NCI-H1417 treated with DMSO at 0.1 percent for 48 hours (cell line): ENCODE data around the gene ADAMTS13.
"Not testable (repeated sequence)": the region's sequence is repeated elsewhere in the genome, so short reads cannot be mapped to it uniquely, and the experiment has no call there.

ENCODE experiments used
- DNase-seq: peaks from one replicate; lab custom pipeline; 2025; lab: John Stamatoyannopoulos, UW

Gene ADAMTS13

DNA sequence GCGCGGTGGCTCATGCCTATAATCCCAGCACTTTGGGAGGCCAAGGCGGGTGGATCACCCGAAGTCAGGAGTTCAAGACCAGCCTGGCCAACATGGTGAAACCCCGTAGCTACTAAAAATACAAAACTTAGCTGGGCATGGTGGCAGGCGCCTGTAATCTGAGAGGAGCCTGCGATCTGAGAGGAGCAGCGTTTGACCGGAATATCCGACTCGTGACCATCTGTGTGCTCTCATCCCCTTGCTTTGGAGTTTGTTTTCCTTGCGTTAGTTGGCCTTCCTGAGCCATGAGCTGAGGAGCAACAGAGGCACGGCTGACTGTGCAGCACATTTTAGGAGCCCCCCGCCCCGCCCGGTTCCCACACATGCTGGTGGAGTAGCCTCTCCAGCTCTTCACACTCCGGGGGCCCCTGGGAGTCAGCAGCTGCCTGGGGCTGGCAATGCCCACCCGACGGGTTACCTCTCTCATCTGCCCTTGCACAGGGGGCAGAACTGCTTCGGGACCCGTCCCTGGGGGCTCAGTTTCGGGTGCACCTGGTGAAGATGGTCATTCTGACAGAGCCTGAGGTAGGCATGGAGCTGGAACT, 3.0 kb downstream of the ADAMTS13 start:
- DNase-seq, result no peak

DNA sequence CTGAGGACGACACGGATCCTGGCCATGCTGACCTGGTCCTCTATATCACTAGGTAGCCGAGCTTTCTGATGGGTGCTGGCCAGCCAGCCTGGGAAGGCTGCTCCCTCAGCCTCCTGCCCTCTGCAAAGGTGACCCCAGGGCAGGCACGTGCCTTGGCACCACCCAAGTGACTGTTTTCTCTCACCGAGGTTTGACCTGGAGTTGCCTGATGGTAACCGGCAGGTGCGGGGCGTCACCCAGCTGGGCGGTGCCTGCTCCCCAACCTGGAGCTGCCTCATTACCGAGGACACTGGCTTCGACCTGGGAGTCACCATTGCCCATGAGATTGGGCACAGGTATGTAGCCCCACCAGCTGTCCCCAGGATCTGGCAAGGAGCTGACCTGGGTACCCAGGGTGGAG, 3.8 kb downstream of the ADAMTS13 start:
- no peak for DNase-seq

DNA sequence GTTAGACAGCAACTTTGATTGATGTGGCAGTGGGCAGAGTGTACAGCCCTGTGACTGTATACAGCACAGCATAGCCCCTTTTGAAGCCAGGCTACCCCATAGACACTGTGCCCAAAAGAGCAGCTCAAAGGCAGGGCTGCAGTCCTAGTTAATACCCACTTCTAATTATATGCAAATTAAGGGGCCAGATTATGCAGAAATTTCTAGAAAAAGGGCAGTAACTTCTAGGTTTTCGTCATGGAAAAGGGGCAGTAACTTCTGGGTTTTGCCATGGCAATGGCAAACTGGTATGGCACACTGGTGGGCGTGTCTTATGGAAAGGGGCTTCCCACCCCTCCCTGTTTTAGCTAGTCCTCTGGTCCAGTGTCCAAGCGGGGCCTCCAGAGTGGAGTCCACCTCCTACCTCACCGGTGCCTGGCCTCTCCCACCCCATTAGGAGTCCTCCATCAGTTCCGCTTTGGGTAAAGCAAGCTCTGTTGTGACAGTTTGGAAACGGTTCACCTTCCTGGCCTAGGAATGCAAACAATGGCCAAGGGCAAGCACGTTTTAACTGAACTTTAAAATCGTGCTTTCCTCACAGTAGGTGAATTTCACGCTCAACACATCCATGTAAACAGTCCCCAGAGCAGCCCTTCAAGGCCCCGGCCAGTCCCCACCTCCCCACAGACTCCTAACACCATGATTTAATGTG, 5.6 kb downstream of the ADAMTS13 start:
- no peak for DNase-seq

DNA sequence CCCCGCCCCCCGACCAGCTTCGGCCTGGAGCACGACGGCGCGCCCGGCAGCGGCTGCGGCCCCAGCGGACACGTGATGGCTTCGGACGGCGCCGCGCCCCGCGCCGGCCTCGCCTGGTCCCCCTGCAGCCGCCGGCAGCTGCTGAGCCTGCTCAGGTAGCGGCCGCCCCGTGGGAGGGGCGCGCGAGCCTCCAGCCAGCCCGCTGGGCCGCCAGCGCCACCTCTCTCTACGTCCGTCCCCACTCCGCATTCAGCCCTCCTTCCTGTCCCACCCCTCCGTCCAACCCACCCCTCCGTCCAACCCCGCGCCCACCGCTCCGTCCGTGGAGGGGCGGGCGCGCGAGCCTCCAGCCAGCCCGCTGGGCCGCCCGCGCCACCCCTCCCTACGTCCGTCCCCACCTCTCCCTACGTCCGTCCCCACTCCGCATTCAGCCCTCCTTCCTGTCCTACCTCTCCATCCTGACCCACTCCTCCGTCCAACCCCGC, 6.5 kb downstream of the ADAMTS13 start:
- DNase-seq, result no peak

DNA sequence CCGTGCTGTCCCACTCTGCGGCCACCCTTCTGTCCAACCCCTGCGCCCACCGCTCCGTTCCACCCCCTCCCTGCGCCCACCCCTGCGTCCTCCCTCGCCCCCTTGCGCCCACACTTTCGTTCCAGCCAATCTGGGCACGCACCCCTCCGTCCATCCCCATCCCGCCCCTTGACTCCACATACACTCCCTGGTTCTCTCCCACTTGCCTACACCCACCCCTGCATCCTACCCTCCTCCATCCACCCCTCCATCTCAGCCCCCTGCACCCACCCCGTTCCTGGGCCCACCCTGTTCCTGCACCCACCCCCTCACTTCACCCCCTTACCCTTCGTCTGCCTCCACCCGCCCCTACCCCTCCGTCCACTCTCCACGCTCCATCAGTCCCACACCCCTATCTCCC, 7.0 kb downstream of the ADAMTS13 start:
- no peak for DNase-seq

DNA sequence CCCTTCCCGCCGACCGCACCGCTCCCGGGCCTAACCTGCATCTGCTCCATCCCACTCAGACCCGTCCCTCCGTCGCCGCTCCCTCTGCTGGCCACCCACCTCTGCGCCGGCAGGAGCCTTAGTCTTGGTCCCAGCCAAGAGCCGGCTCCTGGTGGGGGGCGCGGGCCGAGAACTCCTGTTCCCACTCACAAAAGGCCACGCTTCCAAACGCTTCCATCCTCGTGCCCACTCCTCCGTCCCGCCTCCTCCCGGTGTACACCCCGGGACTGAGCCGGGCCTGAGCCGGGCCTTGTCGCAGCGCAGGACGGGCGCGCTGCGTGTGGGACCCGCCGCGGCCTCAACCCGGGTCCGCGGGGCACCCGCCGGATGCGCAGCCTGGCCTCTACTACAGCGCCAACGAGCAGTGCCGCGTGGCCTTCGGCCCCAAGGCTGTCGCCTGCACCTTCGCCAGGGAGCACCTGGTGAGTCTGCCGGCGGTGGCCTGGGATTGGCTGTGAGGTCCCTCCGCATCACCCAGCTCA, 7.5 kb downstream of the ADAMTS13 start:
- DNase-seq, result no peak

DNA sequence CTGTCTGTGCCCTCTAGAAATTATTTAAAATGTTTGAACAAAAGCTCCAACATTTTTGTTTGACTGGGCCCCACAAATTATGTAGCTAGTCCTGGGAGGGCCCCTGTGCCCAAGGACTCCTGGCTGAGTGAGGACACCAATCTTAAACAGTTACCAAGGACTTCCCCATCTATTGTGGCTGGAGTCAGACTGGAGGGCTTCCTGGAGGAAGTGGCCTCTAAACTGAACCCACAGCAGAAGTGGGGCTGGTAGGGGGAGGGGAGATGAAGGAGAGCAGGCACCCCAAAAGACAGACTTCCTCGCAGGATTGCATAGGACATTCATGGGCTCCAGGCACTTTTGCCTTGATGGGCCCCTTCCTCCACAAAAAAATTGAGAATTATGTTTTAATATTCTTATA, 8.1 kb downstream of the ADAMTS13 start:
- no peak for DNase-seq

DNA sequence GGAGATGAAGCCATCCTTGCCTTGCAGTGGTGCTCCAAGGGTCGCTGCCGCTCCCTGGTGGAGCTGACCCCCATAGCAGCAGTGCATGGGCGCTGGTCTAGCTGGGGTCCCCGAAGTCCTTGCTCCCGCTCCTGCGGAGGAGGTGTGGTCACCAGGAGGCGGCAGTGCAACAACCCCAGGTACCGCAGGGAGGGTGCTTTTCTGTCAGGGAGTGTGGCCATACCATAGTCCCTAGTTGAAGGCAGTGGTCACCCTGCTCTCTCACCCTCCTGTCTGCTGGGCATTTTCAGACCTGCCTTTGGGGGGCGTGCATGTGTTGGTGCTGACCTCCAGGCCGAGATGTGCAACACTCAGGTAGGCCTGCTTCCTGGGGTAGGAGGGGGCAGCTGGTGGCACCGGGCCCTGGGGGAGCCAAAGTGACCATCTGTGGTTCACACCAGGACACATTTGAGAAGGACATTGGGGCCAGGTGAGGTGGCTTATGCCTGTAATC, 11.2 kb downstream of the ADAMTS13 start:
- no peak for DNase-seq

DNA sequence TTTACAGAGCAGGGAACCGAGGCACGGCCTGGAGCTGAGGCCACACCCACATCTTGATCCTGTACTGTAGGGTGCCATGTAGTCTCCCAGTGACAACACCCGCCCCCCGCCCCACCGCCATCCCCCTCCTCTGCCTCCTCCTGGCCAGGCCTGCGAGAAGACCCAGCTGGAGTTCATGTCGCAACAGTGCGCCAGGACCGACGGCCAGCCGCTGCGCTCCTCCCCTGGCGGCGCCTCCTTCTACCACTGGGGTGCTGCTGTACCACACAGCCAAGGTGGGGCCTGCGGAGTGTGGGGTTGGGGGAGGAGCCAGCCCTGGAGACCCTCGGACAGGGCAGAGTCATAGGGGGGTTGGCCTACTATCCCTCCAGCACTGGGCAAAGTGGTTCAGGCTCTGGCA, 14.5 kb downstream of the ADAMTS13 start:
- DNase-seq, result no peak

DNA sequence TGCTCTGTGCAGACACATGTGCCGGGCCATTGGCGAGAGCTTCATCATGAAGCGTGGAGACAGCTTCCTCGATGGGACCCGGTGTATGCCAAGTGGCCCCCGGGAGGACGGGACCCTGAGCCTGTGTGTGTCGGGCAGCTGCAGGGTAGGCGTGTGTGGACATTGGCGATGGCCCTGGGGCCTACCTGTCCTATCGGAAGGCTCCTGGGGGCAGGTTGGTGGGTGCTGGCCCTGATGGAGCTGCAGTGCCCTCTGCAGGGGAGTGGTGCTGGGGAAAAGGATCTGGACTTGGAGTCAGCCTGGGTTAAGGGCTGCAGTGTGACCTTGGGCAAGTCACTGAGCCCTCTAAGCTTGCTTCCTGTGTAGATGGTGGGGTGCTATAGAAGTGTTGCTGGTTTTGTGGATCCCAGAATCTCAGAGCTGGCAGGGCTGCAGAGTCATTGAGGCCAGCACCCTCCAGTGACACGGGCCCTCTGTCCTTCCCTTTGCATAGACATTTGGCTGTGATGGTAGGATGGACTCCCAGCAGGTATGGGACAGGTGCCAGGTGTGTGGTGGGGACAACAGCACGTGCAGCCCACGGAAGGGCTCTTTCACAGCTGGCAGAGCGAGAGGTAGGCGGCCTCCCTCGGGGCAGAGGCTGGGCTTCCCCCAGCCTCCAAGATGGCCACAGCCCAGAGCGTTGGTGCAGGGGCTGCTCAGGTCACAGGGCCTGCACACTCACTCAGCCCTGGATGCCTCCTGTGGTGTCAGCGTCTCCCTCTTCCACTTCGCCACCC, 15.8 kb downstream of the ADAMTS13 start:
- no peak for DNase-seq

DNA sequence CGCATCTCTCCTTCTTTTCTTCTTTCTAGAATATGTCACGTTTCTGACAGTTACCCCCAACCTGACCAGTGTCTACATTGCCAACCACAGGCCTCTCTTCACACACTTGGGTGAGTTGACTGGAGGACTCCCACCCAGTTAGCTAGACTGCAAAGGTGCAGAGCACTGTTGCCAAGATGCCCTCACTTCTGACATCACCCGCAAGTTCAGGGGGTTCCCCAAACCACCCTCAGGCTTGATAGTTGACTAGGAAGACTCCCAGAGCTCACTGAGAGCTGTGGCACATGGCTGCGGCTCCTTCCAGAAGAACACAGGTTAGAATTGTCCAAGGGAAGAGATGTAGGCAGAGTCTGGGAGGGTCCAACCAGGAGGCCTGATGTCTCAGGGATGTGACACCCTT, 17.2 kb downstream of the ADAMTS13 start:
- DNase-seq, result no peak

DNA sequence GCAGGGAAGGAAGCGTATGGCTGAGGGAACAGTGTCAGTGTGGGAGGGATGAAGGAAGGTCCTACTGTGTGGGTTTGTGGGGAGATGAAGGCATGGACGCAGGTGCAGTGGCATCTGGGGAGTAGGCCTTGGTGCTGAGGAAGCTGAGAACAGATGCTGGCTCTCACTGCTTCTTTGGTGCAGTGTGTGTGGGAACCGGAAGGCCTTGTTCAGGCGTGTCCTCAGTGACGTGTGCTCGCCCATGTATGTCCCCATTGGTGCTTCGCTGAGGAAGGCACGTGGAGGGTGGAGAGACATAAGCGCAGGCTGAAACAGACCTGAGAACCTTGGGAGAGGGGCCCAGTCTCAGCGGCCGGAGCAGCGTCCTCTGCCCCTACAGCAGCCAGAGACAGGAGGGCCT, 18.7 kb downstream of the ADAMTS13 start:
- DNase-seq, result no peak

DNA sequence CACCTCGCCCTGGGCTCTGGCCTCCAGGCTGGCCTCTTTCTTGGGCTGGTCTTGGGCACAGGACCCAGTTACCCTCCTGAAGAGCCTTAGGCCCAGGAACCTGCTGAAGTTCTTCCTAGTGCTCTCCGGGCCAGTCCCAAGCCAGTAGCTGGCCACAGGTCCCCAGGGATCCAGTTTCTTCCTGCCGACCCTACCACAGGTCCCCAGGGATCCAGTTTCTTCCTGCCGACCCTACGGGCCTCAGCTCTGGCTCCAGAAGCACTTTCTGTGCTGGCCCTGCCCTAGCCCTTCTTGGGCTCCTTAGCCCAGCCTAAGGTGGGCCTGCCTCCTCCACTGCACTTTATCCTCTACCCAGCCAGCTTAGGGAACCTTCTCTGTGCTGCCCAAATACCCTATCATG, 19.4 kb downstream of the ADAMTS13 start:
- no peak for DNase-seq

DNA sequence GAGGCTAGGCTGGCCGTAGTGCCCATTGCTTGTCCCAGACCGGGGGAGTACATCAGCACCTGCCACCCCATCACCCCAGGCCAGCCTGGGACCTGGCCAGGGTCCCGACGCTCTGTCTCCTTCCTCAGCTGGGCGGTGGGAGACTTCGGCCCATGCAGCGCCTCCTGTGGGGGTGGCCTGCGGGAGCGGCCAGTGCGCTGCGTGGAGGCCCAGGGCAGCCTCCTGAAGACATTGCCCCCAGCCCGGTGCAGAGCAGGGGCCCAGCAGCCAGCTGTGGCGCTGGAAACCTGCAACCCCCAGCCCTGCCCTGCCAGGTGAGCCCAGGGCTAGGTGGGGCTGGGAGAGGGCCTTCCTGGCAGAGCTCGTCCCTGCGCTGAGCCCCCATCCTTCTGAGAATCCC, 21.1 kb downstream of the ADAMTS13 start:
- DNase-seq, result no peak

DNA sequence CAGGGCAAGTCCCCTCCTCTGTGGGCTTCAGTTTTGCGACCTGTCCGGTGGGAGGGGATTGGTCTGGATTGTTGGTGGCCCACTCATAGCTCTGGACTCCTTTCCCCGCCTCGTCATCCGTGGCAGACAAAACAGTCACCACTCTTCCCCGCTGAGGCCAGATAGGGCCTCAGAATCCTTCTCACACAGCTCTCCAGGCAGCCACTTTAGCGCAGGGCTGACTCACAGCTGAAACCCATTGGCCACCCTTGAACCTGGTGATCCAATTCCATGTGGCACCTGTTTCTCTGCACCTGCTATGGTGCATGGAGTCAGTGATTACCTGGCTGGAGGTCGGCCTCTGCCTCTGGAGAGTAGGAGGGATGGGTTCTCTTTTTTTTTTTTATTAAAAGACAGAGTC, 21.8 kb downstream of the ADAMTS13 start:
- no peak for DNase-seq

DNA sequence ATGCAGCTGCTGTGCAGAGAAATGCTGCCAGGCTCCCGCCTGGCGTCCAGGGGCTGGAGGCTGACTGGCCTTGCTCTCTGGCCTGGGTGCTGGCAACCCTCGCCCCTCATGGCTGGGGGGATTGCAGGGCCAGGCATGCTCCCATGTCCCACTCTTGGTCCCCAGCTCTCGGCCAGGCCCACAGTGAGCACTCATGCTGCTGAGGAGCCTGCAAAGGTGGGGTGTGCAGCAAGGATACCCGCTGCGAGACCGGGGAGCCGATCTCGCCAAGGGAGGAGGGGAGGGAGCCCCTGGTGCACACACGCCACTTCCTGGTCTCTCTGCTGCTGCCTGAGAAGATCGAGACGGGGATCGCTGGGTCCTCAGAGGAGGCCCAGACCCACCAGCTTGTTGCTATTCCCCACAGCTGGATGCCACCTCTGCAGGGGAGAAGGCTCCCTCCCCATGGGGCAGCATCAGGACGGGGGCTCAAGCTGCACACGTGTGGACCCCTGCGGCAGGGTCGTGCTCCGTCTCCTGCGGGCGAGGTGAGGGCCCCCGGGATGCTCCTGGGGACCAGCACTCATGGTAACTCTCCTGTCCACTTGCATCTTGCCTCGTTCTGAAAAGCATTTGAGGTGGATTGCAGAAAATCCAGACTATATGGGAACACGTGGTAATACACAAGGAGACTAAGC, 23.3 kb downstream of the ADAMTS13 start:
- DNase-seq, result no peak

DNA sequence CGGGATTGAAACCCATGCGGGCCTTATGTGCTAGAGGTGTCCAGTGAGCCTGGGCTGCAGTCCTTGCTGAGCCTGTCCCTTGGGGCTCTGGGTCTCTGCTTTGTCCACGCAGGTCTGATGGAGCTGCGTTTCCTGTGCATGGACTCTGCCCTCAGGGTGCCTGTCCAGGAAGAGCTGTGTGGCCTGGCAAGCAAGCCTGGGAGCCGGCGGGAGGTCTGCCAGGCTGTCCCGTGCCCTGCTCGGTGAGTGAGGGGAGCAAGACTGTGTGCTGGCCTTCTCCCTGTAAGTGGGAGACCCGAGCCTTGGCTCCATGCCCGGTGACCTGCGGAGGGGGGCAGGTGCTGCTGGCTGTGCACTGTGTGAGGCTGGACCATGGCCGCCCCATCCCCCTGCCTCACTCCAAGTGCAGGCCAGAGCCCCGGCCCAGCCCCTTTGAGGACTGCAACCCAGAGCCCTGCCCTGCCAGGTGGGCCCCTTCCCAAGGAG, 26.4 kb downstream of the ADAMTS13 start:
- DNase-seq, result no peak

DNA sequence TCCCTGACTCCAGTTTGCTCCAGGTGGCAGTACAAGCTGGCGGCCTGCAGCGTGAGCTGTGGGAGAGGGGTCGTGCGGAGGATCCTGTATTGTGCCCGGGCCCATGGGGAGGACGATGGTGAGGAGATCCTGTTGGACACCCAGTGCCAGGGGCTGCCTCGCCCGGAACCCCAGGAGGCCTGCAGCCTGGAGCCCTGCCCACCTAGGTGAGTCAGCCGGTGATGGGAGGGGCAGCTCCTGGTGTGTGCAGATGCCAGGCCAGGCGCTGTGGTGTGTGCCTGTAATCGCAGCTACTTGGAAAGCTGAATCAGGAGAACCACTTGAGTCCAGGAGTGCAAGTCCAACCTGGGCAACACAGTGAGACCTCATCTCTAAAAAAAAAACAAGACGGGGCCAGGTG, 27.6 kb downstream of the ADAMTS13 start:
- DNase-seq, result no peak

DNA sequence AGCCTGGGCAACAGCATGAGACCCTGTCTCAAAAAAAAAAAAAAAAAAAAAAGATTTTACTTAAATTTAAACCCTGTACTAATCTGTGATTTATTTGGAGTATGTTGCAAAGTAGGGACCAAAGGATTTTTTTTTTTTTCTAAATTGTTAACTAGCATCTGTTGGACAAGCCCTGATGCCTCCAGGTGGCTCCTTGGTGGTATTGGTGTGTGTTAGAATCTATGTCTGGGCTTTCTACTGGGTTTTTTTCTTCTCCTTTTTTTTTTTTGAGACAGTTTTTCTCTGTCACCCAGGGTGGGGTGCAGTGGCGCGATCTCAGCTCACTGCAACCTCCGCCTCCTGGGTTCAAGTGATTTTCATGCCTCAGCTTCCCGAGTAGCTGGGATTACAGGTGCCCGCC, 29.7 kb downstream of the ADAMTS13 start:
- DNase-seq, result not testable (repeated sequence)

DNA sequence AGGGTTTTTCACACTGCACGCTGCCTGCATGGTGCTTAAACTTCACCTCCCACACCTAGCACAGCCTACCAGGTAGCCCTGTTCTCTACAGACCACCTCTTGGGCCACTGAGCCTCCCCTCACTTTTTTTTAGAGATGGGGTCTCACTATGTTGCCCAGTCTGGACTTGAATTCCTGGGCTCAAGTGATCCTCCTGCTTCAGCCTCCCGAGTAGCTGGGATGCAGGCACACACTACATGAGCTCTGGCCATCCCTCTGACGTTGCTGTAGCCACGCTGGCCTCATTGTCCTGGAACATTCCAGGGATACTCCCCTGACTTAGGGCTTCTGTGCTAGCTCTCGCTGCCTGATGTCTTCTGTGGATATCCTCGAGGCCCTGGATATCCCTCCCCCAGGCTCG, 30.4 kb downstream of the ADAMTS13 start:
- DNase-seq, result no peak

DNA sequence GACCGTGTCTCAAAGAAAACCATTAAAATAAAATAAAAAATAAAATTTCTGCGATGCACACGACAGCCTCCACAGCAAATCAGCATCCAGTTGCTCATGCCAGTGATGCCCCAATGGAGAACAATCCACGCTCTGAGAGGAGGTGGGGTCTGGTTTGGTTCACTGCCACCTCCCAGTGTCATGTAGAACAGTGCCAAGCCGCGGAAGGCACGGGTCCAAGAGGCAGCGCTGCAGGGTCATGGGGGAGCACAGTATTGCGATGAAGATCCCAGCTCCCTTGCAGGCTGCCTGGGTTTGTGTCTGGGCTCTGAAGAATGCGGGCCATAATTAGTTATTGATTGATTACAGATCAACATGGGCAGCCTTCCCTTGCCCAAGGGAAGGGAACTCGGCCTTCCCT, 31.5 kb downstream of the ADAMTS13 start:
- no peak for DNase-seq

DNA sequence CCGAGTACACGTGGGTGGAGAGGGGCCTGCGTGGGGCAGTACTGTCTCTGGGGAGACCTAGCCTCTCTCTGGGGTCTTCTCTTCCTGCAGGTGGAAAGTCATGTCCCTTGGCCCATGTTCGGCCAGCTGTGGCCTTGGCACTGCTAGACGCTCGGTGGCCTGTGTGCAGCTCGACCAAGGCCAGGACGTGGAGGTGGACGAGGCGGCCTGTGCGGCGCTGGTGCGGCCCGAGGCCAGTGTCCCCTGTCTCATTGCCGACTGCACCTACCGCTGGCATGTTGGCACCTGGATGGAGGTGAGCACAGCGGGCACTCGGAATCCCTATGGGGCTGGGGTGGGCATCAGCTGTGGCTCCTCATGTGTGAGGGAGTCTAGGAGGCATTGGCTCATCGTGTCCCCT, 32.2 kb downstream of the ADAMTS13 start:
- no peak for DNase-seq
